Measurements from ENCODE around the gene TMEM204. TPM values are rescaled to one million over a fixed set of nuclear protein-coding genes. Genes with fewer than 3 reads are reported as not detected.

Gene TMEM204
- total and polyA plus RNA-seq, 2 donors, result 10.0 to 66.0 TPM

DNA sequence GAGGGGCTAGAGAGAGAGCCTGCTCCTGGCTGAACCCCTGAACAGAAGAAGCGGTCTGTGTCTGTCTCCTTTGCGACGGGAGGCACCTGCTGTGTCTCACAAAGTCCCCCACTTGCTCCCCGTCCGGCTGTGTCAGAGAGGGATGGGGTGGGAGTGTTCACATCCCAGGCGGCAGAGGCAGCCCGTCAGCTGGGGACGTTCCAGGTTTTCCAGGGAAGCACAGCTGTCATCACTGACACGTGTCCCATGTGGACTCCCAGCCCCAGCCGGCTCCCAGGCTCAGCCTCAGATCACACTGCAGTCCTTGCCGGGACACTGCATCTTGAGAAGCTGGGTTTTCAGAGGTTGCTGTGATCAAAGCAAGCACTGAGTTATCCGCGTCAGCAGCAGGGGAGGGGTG, 38.8 kb upstream of the TMEM204 start:
- Histone ChIP-seq H3K4me1 (ENCODE audit: insufficient read depth) (no peaks in the 10 kb centered on the region), H3K4me3 (ENCODE audit: low read depth, low read length) (no peak overlapping the region), H3K27ac (ENCODE audit: low read depth) (no peak overlapping the region), H3K36me3 (ENCODE audit: insufficient read depth) (peaks cover 2% of the 10 kb centered on the region)
- 52% methylated on average over 13 of the region's 13 CpGs for WGBS
- DNase-seq (ENCODE audit: extremely low spot score), result no peak

DNA sequence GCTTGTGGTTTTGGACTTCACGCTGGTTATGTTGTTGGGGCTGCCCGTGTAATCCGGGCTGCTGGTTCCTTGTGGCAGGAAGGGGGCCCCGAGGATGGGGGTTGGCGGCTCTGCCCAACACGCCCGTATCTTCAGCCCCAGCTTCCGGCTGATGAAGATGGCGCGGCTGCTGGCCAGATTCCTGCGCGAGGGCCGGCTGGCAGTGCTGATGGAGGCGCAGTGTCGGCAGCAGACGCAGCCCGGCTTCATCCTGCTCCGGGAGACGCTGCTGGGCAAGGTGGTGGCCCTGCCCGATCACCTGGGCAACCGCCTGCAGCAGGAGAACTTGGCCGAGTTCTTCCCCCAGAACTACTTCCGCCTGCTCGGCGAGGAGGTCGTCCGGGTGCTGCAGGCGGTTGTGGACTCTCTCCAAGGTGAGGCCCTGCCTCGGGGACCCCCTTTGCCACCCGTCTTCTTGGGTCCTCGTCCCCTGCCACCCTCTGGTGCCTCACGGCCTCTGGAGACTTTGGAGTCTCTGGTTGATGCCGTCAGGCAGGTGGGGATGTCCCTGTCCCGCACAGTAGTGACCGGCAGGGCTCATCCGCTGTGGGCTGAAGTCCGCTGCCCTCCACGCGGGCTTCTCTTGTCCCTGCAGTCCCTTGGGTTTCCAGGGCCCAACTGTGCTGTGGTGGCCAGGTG, 38.1 kb upstream of the TMEM204 start:
- 93% methylated on average over 39 of the region's 39 CpGs for WGBS
- no peak overlapping the region for H3K27ac ChIP-seq (ENCODE audit: low read depth)
- H3K4me1 ChIP-seq (ENCODE audit: insufficient read depth), result no peaks in the 10 kb centered on the region
- H3K4me3 ChIP-seq (ENCODE audit: low read depth, low read length), result no peak overlapping the region
- H3K36me3 ChIP-seq (ENCODE audit: insufficient read depth), result peaks cover 6% of the 10 kb centered on the region
- no peak for DNase-seq (ENCODE audit: extremely low spot score)

DNA sequence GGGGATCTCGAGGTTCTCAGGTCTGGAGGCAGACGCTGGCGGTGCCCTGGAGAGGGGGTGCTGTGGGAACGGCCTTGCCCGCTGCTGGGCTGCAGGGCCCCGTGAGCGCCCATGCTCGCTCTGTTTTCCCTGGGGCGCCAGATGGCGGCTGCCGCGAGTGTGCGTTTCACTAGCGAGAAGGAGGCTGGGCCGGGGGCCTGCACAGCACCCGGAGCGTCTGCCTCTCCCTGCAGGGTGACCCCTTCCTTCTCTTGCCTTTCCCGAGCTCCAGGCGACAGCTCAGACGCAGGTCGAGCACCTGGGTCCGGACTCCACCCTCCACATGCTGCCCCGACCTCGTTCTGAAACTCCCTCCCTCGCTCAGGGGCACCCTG, 37.6 kb upstream of the TMEM204 start:
- Histone ChIP-seq H3K4me1 (ENCODE audit: insufficient read depth) (no peaks in the 10 kb centered on the region), H3K4me3 (ENCODE audit: low read depth, low read length) (no peak overlapping the region), H3K36me3 (ENCODE audit: insufficient read depth) (peaks cover 6% of the 10 kb centered on the region), H3K27ac (ENCODE audit: low read depth) (no peak overlapping the region)
- WGBS, result 91% methylated on average over 25 of the region's 25 CpGs
- no peak for DNase-seq (ENCODE audit: extremely low spot score)

DNA sequence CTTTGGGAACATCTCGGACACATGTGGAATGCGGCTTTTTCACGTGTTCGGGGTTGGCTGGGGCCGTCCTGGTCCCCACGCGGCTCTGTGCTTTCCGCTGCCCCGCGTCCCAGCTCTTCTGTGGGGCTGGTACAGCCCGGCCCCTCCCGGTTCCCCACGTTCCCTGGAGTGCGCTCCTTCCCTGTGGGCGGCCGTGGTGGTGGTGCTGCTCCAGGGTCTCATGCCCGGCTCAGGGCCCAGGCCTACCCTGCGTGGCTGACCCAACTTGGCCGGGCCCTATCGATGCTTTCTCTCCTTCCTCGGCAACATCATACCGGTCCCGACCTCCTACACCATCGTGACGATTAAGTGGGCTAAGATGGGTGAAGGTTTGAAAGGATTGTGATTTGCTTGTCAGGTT, 37.0 kb upstream of the TMEM204 start:
- DNase-seq (ENCODE audit: extremely low spot score), result no peak
- Histone ChIP-seq H3K4me1 (ENCODE audit: insufficient read depth) (no peaks in the 10 kb centered on the region), H3K4me3 (ENCODE audit: low read depth, low read length) (no peak overlapping the region), H3K27ac (ENCODE audit: low read depth) (no peak overlapping the region), H3K36me3 (ENCODE audit: insufficient read depth) (peaks cover 6% of the 10 kb centered on the region)
- 95% methylated on average over 25 of the region's 25 CpGs for WGBS

DNA sequence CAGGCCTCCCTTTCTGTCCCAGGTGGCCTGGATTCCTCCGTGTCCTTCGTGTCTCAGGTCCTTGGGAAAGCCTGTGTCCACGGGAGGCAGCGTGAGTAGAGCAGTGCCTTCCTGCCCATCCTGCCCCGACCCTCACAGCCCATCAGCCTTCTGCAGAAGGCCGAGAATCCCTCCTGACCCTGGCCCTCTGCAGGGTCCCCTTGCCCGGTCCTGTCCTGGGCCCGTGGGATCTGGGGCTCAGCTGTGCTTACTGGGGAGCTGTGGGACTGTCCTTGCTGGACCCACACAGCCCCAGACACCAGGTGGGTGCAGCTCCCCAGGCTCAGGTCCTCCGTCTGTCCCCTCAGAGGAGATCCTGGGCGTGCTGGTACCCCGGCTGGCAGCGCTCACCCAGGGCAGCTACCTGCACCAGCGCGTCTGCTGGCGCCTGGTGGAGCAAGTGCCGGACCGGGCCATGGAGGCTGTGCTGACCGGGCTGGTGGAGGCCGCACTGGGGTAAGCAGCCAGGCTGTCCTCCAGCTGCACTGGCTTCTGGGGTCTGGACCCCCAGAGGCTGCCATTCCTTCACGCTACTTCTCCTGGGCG, 36.4 kb upstream of the TMEM204 start:
- Histone ChIP-seq H3K36me3 (ENCODE audit: insufficient read depth) (peaks cover 8% of the 10 kb centered on the region), H3K4me3 (ENCODE audit: low read depth, low read length) (no peak overlapping the region), H3K4me1 (ENCODE audit: insufficient read depth) (no peaks in the 10 kb centered on the region), H3K27ac (ENCODE audit: low read depth) (no peak overlapping the region)
- no peak for DNase-seq (ENCODE audit: extremely low spot score)
- WGBS, result 92% methylated on average over 21 of the region's 21 CpGs

DNA sequence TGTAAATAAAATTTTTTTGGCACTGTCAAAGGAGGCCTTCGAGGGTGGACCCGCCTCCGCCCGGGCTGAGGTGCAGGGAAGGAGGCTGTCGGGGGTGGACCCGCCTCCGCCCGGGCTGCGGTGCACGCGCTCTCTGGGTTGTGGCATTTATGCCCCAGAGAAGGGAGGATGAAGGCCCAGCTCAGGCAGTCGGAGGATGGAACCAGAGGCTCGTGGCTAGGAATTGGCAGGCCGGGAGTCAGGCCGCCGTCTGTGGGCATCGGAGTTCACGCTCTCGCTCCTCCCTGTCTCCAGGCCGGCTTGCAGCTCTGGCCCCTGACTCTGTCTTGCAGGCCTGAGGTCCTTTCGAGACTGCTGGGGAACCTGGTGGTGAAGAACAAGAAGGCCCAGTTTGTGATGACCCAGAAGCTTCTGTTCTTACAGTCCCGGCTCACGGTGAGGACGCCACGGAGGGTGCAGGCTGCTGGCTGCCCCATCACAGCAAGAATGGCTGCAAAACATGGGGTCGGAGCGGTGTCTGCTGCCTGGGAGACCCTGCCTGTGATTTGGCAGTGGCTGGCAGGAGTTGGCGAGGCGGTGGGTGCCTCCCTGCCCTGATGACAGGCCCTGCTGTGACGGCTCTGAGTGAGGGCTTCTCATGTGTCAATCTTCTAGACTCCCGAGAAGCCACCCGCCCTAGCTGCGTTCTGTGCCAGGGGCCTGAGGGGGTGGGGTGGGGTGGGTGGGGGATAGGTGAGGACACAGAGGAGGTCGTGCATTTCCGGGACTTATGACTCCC, 34.4 kb upstream of the TMEM204 start:
- Histone ChIP-seq H3K36me3 (ENCODE audit: insufficient read depth) (peaks cover 11% of the 10 kb centered on the region), H3K4me1 (ENCODE audit: insufficient read depth) (no peaks in the 10 kb centered on the region), H3K4me3 (ENCODE audit: low read depth, low read length) (no peak overlapping the region), H3K27ac (ENCODE audit: low read depth) (no peak overlapping the region)
- 91% methylated on average over 35 of the region's 35 CpGs for WGBS
- no peak for DNase-seq (ENCODE audit: extremely low spot score)

DNA sequence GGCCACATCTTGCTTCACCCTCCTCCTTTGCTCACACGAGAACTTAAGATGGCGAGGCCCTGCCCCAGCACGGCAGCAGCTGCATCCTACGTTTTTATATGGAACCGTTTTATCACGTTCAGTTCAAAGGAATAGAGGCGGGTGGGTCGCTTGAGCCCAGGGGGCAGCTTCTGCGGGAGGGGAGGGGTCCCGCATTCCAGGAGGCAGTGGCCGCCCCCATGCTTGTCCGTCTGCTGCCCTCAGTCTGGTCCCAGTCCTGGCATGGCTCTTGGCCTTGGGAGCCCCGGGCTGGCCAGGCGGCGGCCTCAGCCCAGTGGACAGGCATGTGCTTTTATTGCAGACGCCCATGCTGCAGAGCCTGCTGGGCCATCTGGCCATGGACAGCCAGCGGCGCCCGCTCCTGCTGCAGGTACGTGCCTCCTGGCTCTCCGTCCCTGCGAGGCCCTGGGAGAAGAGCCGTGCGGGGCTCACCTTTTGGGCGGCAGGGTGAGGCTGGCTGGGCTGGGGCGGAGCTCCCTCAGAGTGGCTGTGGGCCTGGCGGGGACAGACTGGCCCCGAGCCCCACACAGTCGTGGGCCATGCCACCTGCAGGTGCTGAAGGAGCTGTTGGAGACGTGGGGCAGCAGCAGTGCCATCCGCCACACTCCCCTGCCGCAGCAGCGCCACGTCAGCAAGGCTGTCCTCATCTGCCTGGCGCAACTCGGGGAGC, 33.6 kb upstream of the TMEM204 start:
- Histone ChIP-seq H3K27ac (ENCODE audit: low read depth) (no peak overlapping the region), H3K4me3 (ENCODE audit: low read depth, low read length) (no peak overlapping the region), H3K36me3 (ENCODE audit: insufficient read depth) (peaks cover 11% of the 10 kb centered on the region), H3K4me1 (ENCODE audit: insufficient read depth) (no peaks in the 10 kb centered on the region)
- 94% methylated on average over 36 of the region's 36 CpGs for WGBS
- DNase-seq (ENCODE audit: extremely low spot score), result no peak

DNA sequence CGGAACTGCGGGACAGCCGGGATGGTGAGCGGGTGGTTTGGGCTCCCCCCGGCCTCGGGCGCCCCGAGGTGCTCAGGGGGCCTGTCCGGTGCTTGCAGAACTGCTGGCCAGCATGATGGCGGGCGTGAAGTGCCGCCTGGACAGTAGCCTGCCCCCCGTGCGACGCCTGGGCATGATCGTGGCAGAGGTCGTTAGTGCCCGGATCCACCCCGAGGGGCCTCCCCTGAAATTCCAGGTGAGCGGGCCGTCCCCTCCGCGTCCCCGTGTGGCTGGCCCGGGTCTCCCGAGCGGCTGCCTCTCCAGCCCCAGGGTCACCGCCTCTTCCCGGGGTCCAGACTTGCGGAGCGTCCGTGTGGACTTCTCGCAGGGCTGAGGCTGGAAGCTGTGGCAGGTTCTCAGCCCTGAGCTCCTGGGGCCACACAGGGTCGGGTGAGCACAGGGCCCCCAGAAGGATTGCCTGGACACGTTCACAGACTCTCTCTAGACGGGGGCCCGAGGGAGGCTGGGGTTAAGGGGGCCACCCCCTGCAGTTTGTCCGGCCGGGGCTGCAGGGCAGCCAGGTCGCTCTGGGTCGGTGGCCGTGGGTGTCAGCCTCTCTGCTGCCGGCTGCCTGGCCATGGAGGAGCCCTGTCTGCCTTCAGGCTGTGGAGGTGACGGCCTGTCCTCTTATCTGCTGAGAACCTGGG, 32.9 kb upstream of the TMEM204 start:
- Histone ChIP-seq H3K27ac (ENCODE audit: low read depth) (no peak overlapping the region), H3K4me3 (ENCODE audit: low read depth, low read length) (no peak overlapping the region), H3K4me1 (ENCODE audit: insufficient read depth) (no peaks in the 10 kb centered on the region), H3K36me3 (ENCODE audit: insufficient read depth) (peaks cover 11% of the 10 kb centered on the region)
- 95% methylated on average over 44 of the region's 44 CpGs for WGBS
- no peak for DNase-seq (ENCODE audit: extremely low spot score)

DNA sequence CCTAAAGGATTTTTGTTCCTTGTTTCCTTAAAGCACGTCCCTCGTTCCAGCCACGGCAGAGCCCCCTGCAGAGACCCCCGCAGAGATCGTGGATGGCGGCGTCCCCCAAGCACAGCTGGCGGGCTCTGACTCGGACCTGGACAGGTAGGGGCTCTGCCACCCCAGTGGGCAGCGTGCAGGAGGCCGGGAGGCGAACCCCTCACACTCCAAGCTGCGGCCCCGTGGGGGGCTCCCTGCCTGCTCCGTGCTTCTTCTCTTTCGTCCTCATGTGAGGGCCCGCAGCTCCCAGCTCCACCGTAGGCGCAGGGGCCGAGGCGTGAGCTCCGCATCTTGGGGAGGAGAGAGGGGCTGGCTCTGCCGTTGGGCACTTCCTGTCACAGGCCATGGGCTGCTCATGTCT, 31.8 kb upstream of the TMEM204 start:
- no peak overlapping the region for H3K4me3 ChIP-seq (ENCODE audit: low read depth, low read length)
- no peak for DNase-seq (ENCODE audit: extremely low spot score)
- 96% methylated on average over 23 of the region's 23 CpGs for WGBS
- H3K36me3 ChIP-seq (ENCODE audit: insufficient read depth), result peaks cover 9% of the 10 kb centered on the region
- H3K4me1 ChIP-seq (ENCODE audit: insufficient read depth), result no peaks in the 10 kb centered on the region
- H3K27ac ChIP-seq (ENCODE audit: low read depth), result no peak overlapping the region

DNA sequence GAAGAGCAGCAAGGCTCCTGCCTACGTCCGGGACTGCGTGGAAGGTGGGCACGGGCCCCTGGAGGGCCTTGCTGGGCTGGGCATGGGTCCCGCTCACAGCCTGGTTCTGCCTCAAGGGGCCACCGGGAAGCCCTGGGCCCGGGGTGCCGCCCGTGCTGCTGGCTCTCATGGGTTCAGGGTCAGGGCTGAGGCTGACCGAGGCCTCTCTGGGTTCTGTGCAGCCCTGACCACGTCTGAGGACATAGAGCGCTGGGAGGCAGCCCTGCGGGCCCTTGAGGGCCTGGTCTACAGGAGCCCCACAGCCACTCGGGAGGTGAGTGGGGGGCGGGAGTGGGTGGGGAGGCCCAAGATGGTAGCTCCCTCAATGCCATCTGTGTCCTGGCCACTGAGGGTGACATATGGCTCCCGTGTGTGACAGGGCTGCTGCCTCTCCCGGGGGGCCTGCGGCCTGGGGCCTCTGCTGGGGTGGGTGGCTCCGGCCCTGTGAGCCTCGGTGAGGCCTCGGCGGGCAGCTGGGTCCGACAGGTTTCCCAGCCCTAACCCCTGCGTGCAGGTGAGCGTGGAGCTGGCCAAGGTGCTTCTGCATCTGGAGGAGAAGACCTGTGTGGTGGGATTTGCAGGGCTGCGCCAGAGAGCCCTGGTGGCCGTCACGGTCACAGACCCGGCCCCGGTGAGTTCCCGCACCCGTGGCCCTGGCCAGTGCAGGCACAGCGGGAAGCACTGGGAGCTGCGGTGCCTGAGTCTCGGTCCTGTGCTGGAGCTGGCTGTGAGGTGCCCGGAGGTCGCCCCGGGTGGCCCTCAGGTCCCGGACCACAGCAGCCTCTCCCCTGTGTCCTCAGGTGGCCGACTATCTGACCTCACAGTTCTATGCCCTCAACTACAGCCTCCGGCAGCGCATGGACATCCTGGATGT, 31.1 kb upstream of the TMEM204 start:
- WGBS, result 96% methylated on average over 42 of the region's 42 CpGs
- Histone ChIP-seq H3K4me1 (ENCODE audit: insufficient read depth) (no peaks in the 10 kb centered on the region), H3K4me3 (ENCODE audit: low read depth, low read length) (no peak overlapping the region), H3K36me3 (ENCODE audit: insufficient read depth) (peaks cover 9% of the 10 kb centered on the region), H3K27ac (ENCODE audit: low read depth) (no peak overlapping the region)
- no peak for DNase-seq (ENCODE audit: extremely low spot score)

DNA sequence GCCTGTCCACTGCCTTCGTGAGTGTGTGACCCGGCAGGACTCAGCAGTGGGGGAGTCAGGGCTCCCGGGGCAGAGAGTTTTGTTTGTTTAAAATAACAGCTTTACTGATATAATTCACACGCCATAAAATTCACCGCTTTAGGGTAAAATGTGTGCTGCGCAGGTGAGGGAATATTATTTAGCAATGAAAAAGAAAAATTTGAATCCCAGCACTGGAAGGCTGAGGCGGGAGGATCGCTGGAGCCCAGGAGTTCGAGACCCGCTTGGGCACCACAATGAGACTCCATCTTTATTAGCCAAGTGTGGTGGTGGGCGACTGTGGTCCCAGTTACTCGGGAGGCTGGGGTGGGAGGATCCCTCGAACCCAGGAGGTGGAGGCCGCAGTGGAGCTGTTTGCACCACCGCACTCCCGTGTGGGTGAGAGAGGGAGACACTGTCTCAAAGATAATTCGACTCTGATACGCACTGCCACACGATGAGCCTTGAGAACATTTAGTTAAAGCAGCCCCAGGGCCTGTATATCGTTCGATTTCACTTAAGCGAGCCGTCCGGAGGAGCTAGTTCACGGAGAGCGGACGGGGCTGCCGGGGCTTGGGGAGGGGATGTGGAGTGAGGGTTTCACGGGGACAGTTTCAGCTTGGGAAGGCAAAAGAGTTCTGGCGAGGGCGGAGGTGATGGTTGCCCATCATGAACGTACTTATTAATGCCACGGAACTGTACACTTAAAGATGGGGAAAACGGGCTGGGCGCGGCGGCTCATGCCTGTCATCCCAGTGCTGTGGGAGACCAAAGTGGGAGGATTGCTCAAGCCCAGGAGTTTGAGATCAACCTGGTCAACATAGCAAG, 30.1 kb upstream of the TMEM204 start:
- no peak for DNase-seq (ENCODE audit: extremely low spot score)
- no peak overlapping the region for H3K4me3 ChIP-seq (ENCODE audit: low read depth, low read length)
- no peaks in the 10 kb centered on the region for H3K4me1 ChIP-seq (ENCODE audit: insufficient read depth)
- 97% methylated on average over 37 of the region's 37 CpGs for WGBS
- H3K27ac ChIP-seq (ENCODE audit: low read depth), result no peak overlapping the region
- H3K36me3 ChIP-seq (ENCODE audit: insufficient read depth), result peaks cover 9% of the 10 kb centered on the region

Measured in urinary bladder (tissue), 4 donors.